OCI-LY1 (cell line): Measurements from ENCODE around the gene SMARCC2.

Source experiments
- EZH2 ChIP-seq: fragments of 200-600 bp; sonication (generic), shearing (Covaris generic); IDR thresholded peaks from 2 replicates; pipeline ENCODE4 v1.8.0; 2017; ENCODE audit warnings: borderline replicate concordance, mixed run types, mild to moderate bottlenecking, antibody characterized with exemption, low read length, moderate library complexity, mixed read lengths
- TF ChIP-seq, protein P1 (sequence below): fragments of 200-600 bp; sonication (generic), shearing (Covaris generic); IDR thresholded peaks from 2 replicates; pipeline ENCODE4 v1.5.1; 2017; ENCODE audit warnings: mild to moderate bottlenecking, antibody characterized with exemption, low read length, moderate library complexity, mixed read lengths

DNA sequence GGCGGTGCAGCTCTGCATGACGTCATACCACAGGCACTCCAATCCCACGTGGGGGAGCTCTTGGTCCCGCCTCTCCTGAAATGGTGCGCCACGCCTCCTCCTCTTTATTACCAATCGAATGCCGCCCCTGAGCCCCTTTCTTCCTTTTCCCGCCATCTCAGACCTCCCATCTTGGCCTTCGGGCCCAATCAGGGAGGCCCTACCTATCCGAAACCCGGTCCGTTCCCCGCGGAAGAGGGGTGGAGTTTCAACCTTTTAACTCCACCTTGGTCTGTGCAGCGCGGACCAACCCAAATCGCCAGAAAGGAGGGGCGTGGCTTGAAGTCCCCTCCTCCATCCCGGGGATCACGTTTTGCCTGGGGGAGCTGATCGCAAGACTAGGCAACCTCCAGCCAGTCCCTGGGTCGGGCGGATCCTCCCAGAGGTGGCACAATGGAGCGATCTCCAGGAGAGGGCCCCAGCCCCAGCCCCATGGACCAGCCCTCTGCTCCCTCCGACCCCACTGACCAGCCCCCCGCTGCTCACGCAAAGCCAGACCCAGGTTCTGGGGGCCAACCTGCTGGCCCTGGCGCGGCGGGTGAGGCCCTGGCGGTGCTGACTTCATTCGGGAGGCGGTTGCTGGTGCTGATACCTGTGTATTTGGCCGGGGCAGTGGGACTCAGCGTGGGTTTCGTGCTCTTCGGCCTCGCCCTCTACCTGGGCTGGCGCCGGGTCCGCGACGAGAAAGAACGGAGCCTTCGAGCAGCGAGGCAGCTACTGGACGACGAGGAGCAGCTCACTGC, 61.2 kb downstream of the SMARCC2 start, which contains the start of gene ESYT1:
- TF ChIP-seq, protein P1, sequence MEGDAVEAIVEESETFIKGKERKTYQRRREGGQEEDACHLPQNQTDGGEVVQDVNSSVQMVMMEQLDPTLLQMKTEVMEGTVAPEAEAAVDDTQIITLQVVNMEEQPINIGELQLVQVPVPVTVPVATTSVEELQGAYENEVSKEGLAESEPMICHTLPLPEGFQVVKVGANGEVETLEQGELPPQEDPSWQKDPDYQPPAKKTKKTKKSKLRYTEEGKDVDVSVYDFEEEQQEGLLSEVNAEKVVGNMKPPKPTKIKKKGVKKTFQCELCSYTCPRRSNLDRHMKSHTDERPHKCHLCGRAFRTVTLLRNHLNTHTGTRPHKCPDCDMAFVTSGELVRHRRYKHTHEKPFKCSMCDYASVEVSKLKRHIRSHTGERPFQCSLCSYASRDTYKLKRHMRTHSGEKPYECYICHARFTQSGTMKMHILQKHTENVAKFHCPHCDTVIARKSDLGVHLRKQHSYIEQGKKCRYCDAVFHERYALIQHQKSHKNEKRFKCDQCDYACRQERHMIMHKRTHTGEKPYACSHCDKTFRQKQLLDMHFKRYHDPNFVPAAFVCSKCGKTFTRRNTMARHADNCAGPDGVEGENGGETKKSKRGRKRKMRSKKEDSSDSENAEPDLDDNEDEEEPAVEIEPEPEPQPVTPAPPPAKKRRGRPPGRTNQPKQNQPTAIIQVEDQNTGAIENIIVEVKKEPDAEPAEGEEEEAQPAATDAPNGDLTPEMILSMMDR: no peak
- TF ChIP-seq EZH2: no peak
